ENCODE results near the gene THAP6.

DNA sequence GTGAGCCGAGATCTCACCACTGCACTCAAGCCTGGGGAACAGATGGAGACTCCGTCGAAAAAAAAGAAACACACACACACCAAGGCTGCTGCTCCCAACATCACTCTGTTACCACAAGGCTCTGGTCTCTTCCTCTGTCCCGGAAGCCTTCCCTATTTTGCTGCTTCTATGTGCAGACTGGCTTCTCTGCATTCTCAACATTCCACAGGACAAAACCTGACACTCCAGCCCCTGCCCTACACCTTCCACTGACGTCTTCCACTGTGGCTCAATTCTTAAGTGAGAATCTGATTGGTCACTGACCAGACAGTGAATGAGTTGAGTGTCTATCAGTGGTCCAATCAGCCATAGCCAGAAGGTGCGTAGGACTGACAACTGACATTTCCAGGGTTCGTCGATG lies 47.5 kb downstream of the THAP6 start:
- TF ChIP-seq, protein P1, sequence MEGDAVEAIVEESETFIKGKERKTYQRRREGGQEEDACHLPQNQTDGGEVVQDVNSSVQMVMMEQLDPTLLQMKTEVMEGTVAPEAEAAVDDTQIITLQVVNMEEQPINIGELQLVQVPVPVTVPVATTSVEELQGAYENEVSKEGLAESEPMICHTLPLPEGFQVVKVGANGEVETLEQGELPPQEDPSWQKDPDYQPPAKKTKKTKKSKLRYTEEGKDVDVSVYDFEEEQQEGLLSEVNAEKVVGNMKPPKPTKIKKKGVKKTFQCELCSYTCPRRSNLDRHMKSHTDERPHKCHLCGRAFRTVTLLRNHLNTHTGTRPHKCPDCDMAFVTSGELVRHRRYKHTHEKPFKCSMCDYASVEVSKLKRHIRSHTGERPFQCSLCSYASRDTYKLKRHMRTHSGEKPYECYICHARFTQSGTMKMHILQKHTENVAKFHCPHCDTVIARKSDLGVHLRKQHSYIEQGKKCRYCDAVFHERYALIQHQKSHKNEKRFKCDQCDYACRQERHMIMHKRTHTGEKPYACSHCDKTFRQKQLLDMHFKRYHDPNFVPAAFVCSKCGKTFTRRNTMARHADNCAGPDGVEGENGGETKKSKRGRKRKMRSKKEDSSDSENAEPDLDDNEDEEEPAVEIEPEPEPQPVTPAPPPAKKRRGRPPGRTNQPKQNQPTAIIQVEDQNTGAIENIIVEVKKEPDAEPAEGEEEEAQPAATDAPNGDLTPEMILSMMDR (IDR thresholded peaks at IDR 0.05) = no peak
- no peak for TF ChIP-seq POLR2A (IDR thresholded peaks at IDR 0.05)

Measured in adrenal gland (tissue), 5 donors.